Ovary (tissue), 9 donors: ENCODE measurements around the gene MOV10. TPM values are rescaled to one million over a fixed set of nuclear protein-coding genes. Genes with fewer than 3 reads are reported as not detected.

ENCODE experiments used
- DNase-seq, 5 donors: peaks; one replicate each; pipeline ENCODE4 v3.0.0-alpha.2; 2019 to 2020
- H3K27ac ChIP-seq, 2 donors: fragments of 200-600 bp; one replicate each; pipeline versions ENCODE4 v1.5.1 to v1.8.0; 2019 to 2022
- H3K27me3 ChIP-seq: fragments of 200-600 bp; one replicate; pipeline ENCODE4 v1.8.0; 2022
- H3K36me3 ChIP-seq: fragments of 200-600 bp; sonication (generic); one replicate; pipeline ENCODE4 v1.5.1; 2019
- H3K4me1 ChIP-seq: one replicate; pipeline ENCODE4 v1.8.1; 2013; ENCODE audit warnings: mild to moderate bottlenecking, moderate library complexity; ENCODE audit not compliant: insufficient read depth
- H3K4me3 ChIP-seq: fragments of 200-600 bp; sonication (generic); one replicate; pipeline ENCODE4 v1.5.1; 2017
- H3K9me3 ChIP-seq, 2 donors: fragments of 200-600 bp in 1 of 2; sonication (generic) in 1 of 2; one replicate each; pipeline versions ENCODE4 v1.5.1 to v1.8.1; 2013 to 2019; ENCODE audit warnings: mild to moderate bottlenecking in 1 of 2, moderate library complexity in 1 of 2
- CTCF ChIP-seq, 3 donors: fragments of 450-650 bp in 2 of 3; fragments of 200-600 bp in 1 of 3; IDR thresholded peaks; one replicate each; pipeline versions ENCODE4 v1.5.1 to v1.8.0; 2016 to 2022; ENCODE audit warnings: antibody characterized with exemption in 3 of 3, mild to moderate bottlenecking in 1 of 3
- EP300 ChIP-seq: sonication (generic); formaldehyde crosslinking; IDR thresholded peaks from one replicate; pipeline ENCODE4 v1.6.1; 2017; ENCODE audit warnings: antibody characterized with exemption
- POLR2A ChIP-seq: fragments of 450-650 bp; IDR thresholded peaks from one replicate; pipeline ENCODE4 v1.6.1; 2017; ENCODE audit warnings: antibody characterized with exemption, mild to moderate bottlenecking, moderate library complexity
- WGBS, 3 donors: extraction: QIAGEN DNeasy Blood & Tissue Kit in 1 of 3; methylation state at CpG; one replicate each; pipeline versions ENCODE4 v1.1.5 to v1.1.7; 2013 to 2017; 5-methylcytosine and 5-hydroxymethylcytosine counted together
- intact Hi-C, 4 donors: fragments of 100-400 bp; cut with DNase I; formaldehyde crosslinking; loops; one replicate each; pipeline versions ENCODE4 v1.11.0 to v1.15.1; 2022 to 2023
- polyA plus RNA-seq, 2 donors: library from polyadenylated mRNA; stranded (reverse); fragments of 200-250 nt in 1 of 2; fragments of 350-450 nt in 1 of 2; fragmentation: Illumina TruSeq in 1 of 2; extraction: RNeasy Lipid Tissue Mini Kit (QIAGEN cat#74804) in 1 of 2; gene quantifications; one replicate each; pipeline ENCODE4 v1.2.3, GENCODE V29; 2013 to 2014
- total RNA-seq, 7 donors: library from RNA; depleted of rRNA in 2 of 7; stranded (reverse); fragments of >200 nt in 2 of 7; fragmentation: NEBNext Ultra II Directional in 3 of 7; extraction: Animal tissue kit (Norgen Biotek cat#: 25700) in 3 of 7; gene quantifications; one replicate each; pipeline versions ENCODE4 v1.1.0 to v1.2.4, GENCODE V29; 2016 to 2023
- donor health status: DM: no; HTN: no; CAD: no; lungs with moderate emphysema.
- donor health status: DM: no; HTN: no; CAD: no.
- donor health status: Bipolar disorder and iron deficiency.
- donor health status: DM: yes; HTN: yes; CAD: no.
- donor health status: DM: no; HTN: no; CAD: no.
- donor health status: DM: yes; HTN: yes; CAD: no.

The MOV10 gene
- total and polyA plus RNA-seq, 9 donors = 31.7 to 66.3 (median 50.2) TPM

- TF ChIP-seq EP300 (no peak), POLR2A (no peak), CTCF (IDR thresholded peaks at IDR 0.05) (no peak)
- no peak overlapping the region for H3K4me3 ChIP-seq
- no peak overlapping the region for H3K27ac ChIP-seq
- no peaks in the 10 kb centered on the region for H3K27me3 ChIP-seq
- H3K36me3 ChIP-seq = no peaks in the 10 kb centered on the region
- DNase-seq = peak in 1 of 5 donors; percentile 10
- H3K9me3 ChIP-seq = no peaks in the 10 kb centered on the region
- 84 to 95% (median 91%) methylated on average over 5 of the region's 5 CpGs for WGBS, 3 donors
- intact Hi-C loops = no loop called here
- peaks cover 2% of the 10 kb centered on the region for H3K4me1 ChIP-seq
Measured at GRCh38 chr1:112692681-112693080, 18.2 kb downstream of the MOV10 start.

GRCh38 chr1:112693821-112694220 is 19.4 kb downstream of the MOV10 start:
- intact Hi-C loops = no loop called here
- H3K4me3 ChIP-seq = no peak overlapping the region
- no peaks in the 10 kb centered on the region for H3K27me3 ChIP-seq
- peaks cover 2% of the 10 kb centered on the region for H3K4me1 ChIP-seq
- DNase-seq = no peak
- TF ChIP-seq CTCF (IDR thresholded peaks at IDR 0.05) (no peak), EP300 (no peak), POLR2A (no peak)
- H3K9me3 ChIP-seq = no peaks in the 10 kb centered on the region
- 77 to 93% (median 89%) methylated on average over 6 of the region's 6 CpGs for WGBS, 3 donors
- no peak overlapping the region for H3K27ac ChIP-seq
- H3K36me3 ChIP-seq = no peaks in the 10 kb centered on the region

- TF ChIP-seq EP300 (no peak), CTCF (IDR thresholded peaks at IDR 0.05) (no peak), POLR2A (no peak)
- H3K27ac ChIP-seq = no peak overlapping the region
- DNase-seq = peak in 1 of 5 donors; percentile 14
Measured at GRCh38 chr1:112694363-112694929, 20.0 kb downstream of the MOV10 start.

GRCh38 chr1:112695276-112695675 is 20.8 kb downstream of the MOV10 start:
- H3K4me3 ChIP-seq = no peak overlapping the region
- H3K36me3 ChIP-seq = no peaks in the 10 kb centered on the region
- TF ChIP-seq POLR2A (no peak), CTCF (IDR thresholded peaks at IDR 0.05) (no peak), EP300 (no peak)
- WGBS, 3 donors = 91 to 96% (median 92%) methylated on average over 9 of the region's 9 CpGs
- H3K9me3 ChIP-seq = no peaks in the 10 kb centered on the region
- intact Hi-C loops = no loop called here
- peak in 1 of 5 donors; percentile 11 for DNase-seq
- H3K27me3 ChIP-seq = no peaks in the 10 kb centered on the region
- peaks cover 7% of the 10 kb centered on the region for H3K4me1 ChIP-seq
- no peak overlapping the region for H3K27ac ChIP-seq

More at GRCh38 chr1:112694363-112694929, 20.0 kb downstream of the MOV10 start:
- WGBS, 3 donors = 77 to 86% (median 84%) methylated on average over 15 of the region's 15 CpGs
- Histone ChIP-seq H3K27me3 (no peaks in the 10 kb centered on the region), H3K4me3 (no peak overlapping the region), H3K9me3 (no peaks in the 10 kb centered on the region), H3K4me1 (peaks cover 2% of the 10 kb centered on the region), H3K36me3 (no peaks in the 10 kb centered on the region)
- intact Hi-C loops = no loop called here
